A673 (cell line): ENCODE data around the gene CLK2. TPM values are rescaled to one million over a fixed set of nuclear protein-coding genes. Genes with fewer than 3 reads are reported as not detected.
A peak's percentile ranks its signal among the peaks of the same experiment; 100 is the strongest.

ENCODE experiments used
- BruUV-seq: library from RNA; stranded (reverse); fragments of 400-500 nt; replicated peaks from 2 replicates; lab custom pipeline; 2021; lab: Mats Ljungman, UMichigan
- CTCF ChIA-PET: fragments of 300-600 bp; sonication (Branson Sonifier 250); formaldehyde crosslinking; loops from one replicate; lab custom pipeline; 2022; ENCODE audit warnings: antibody characterized with exemption; lab: Charles Lee
- POLR2A ChIA-PET: fragments of 300-600 bp; sonication (Branson Sonifier 250); formaldehyde crosslinking; loops from one replicate; lab custom pipeline; 2022; ENCODE audit warnings: antibody characterized with exemption; ENCODE audit not compliant: low non-redundant PET; lab: Charles Lee
- DNase-seq: peaks from one replicate; pipeline ENCODE4 v3.0.0-alpha.2; 2015; ENCODE audit warnings: low spot score
- H3K27ac ChIP-seq: fragments of 200-600 bp; sonication (generic); 2 replicates; pipeline ENCODE4 v1.5.1; 2016; ENCODE audit warnings: mixed run types, low read depth, mild to moderate bottlenecking, mixed read lengths, antibody characterized with exemption, low read length; ENCODE audit not compliant: poor library complexity, severe bottlenecking
- H3K27me3 ChIP-seq: fragments of 200-600 bp; sonication (generic); replicated peaks from 2 replicates; pipeline ENCODE4 v1.6.1; 2017; ENCODE audit warnings: mixed run types, low read depth, mild to moderate bottlenecking, mixed read lengths, antibody characterized with exemption, low read length; ENCODE audit not compliant: insufficient read depth, poor library complexity
- H3K36me3 ChIP-seq: fragments of 200-600 bp; sonication (generic); 2 replicates; pipeline ENCODE4 v1.6.1; 2016; ENCODE audit warnings: mixed run types, mild to moderate bottlenecking, mixed read lengths, antibody characterized with exemption, low read length; ENCODE audit not compliant: insufficient read depth, poor library complexity, severe bottlenecking
- H3K4me1 ChIP-seq: fragments of 200-600 bp; sonication (generic); 2 replicates; pipeline ENCODE4 v1.6.1; 2017; ENCODE audit warnings: mixed run types, mild to moderate bottlenecking, mixed read lengths, antibody characterized with exemption, low read length; ENCODE audit not compliant: insufficient read depth, poor library complexity, severe bottlenecking
- H3K4me3 ChIP-seq: fragments of 200-600 bp; sonication (generic); 2 replicates; pipeline ENCODE4 v1.5.1; 2016; ENCODE audit warnings: low read depth, mixed run types, mild to moderate bottlenecking, mixed read lengths, low read length; ENCODE audit not compliant: poor library complexity, severe bottlenecking
- H3K9me3 ChIP-seq: fragments of 200-600 bp; sonication (generic); 2 replicates; pipeline ENCODE4 v1.6.1; 2016; ENCODE audit warnings: mixed run types, low read depth, mild to moderate bottlenecking, mixed read lengths, antibody characterized with exemption, low read length; ENCODE audit not compliant: poor library complexity, severe bottlenecking
- EZH2 ChIP-seq: fragments of 200-600 bp; sonication (generic); IDR thresholded peaks from 2 replicates; pipeline ENCODE4 v1.6.1; 2017; ENCODE audit warnings: borderline replicate concordance, low read depth, mild to moderate bottlenecking, mixed read lengths, antibody characterized with exemption, low read length; ENCODE audit not compliant: poor library complexity, severe bottlenecking
- intact Hi-C: fragments of 100-400 bp; cut with micrococcal nuclease; formaldehyde crosslinking; loops from one replicate; pipeline ENCODE4 v1.10.0; 2022; ENCODE audit not compliant: unreplicated experiment
- total RNA-seq: library from RNA; stranded (reverse); gene quantifications from 2 replicates; pipeline ENCODE4 v1.2.3, GENCODE V29; 2021
- TF ChIP-seq, protein P1 (sequence below): fragments of 300-800, 200-600 bp; sonication (generic); conservative IDR thresholded peaks from 2 replicates; pipeline ENCODE4 v1.5.1; 2017; ENCODE audit warnings: low read depth, mild to moderate bottlenecking, antibody characterized with exemption, low read length, moderate library complexity, mixed read lengths

CLK2 gene
- total RNA-seq, 1 experiment from 2014 or later: 70.2 TPM

DNA sequence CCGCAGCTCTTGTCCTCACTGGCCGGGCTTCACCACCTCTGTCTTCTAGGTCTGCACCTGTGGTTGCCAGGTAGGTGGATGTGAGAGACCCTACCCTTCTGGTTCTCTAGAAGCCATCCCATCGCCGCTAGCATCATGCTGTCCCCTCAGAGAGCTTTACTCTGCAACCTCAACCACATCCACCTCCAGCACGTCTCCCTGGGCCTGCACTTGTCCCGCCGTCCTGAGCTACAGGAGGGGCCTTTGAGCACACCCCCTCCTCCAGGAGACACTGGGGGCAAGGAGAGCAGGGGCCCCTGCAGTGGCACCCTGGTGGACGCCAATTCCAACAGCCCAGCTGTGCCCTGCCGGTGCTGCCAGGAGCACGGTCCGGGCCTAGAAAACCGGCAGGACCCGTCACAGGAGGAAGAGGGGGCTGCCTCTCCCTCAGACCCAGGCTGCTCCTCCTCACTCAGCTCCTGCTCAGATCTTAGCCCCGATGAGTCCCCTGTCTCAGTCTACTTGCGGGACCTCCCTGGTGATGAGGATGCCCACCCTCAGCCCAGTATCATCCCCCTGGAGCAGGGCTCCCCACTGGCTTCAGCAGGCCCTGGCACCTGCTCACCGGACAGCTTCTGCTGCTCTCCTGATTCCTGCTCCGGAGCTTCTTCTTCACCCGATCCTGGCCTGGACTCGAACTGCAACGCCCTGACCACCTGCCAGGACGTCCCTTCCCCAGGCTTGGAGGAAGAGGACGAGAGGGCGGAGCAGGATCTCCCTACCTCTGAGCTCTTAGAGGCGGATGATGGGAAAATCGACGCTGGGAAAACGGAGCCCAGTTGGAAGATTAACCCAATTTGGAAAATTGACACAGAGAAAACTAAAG, 48.6 kb upstream of the CLK2 start:
- DNase-seq: no peak
- Histone ChIP-seq H3K27ac (no peak overlapping the region), H3K27me3 (no peaks in the 10 kb centered on the region), H3K9me3 (no peaks in the 10 kb centered on the region), H3K36me3 (peaks cover 33% of the 10 kb centered on the region), H3K4me1 (peaks cover 27% of the 10 kb centered on the region), H3K4me3 (peak overlapping the region; percentile 68)
- BruUV-seq: no TSS peak
- intact Hi-C loops: loop anchor here (2.0 to 10.0 kb wide), 5 partner anchors 45 to 273 kb away; partner anchors contain the start of genes ASH1L, HCN3, KRTCAP2 and MTX1
- POLR2A ChIA-PET: no interaction called here
- CTCF ChIA-PET: interaction anchor here (0.5 to 2.7 kb wide), 6 partner anchors 47 to 771 kb away, joined by 4 to 28 read pairs (median 4); partner anchors contain the start of gene CLK2
- TF ChIP-seq, protein P1, sequence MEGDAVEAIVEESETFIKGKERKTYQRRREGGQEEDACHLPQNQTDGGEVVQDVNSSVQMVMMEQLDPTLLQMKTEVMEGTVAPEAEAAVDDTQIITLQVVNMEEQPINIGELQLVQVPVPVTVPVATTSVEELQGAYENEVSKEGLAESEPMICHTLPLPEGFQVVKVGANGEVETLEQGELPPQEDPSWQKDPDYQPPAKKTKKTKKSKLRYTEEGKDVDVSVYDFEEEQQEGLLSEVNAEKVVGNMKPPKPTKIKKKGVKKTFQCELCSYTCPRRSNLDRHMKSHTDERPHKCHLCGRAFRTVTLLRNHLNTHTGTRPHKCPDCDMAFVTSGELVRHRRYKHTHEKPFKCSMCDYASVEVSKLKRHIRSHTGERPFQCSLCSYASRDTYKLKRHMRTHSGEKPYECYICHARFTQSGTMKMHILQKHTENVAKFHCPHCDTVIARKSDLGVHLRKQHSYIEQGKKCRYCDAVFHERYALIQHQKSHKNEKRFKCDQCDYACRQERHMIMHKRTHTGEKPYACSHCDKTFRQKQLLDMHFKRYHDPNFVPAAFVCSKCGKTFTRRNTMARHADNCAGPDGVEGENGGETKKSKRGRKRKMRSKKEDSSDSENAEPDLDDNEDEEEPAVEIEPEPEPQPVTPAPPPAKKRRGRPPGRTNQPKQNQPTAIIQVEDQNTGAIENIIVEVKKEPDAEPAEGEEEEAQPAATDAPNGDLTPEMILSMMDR: no peak
- TF ChIP-seq EZH2: no peak

DNA sequence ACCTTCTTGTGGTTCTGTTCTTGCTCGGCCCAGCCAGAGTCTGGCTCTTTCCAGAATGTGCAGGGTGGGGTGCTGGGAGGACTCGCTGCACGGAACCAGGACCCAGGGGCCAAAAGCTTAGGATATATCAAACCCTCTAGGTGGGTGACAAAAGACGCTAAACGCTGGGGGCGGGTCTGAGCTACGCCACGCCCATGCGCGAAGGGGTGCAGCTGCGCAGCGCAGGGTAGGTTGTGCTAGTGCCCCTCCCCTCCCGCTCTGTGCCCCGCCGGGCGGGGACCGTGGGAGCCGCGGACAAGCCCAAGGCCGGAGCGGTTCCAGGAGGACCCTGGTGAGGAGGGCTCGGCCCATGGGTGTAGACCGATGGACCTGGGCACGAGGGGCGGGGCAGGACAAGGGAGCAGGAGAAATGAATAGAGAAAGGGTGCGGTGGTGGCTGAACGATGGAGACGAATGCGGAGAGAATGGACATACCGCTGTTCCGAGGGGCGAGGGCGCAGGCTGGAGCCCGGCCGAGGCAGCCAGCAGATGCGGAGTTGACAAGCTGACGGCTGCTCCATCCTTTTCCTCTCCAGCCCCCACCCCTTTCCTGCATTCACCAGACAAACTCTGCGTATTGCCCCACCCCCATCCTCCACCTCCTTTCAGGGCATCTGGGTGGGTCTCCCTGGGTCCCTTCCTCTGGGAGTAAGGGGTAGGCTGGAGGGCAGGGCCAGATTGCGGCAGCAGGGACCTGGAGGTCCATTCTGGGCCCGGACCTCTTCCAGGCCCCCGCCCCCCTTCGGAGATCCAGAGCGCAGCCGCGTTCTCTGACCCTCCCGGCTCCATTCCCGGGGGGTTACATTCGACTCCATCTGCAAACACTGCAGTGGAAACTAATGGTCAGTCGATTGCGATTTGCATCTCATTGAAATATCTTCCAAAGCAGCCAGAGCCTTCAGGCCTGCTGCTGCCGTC, 47.6 kb upstream of the CLK2 start, which contains the start of gene RUSC1:
TSS of gene RUSC1 (plus strand) at position 234 of the 957 bp plus-strand sequence. CDS start 880 bp downstream, outside the sequence.
- intact Hi-C loops: loop anchor here (1.0 to 10.0 kb wide), 5 partner anchors 71 to 274 kb away; partner anchors contain the start of genes ASH1L, KRTCAP2, MTX1 and THBS3
- Histone ChIP-seq H3K4me3 (peak within 1 kb of the TSS; percentile 54), H3K4me1 (peaks cover 27% of the 10 kb centered on the region), H3K36me3 (peaks cover 42% of the 10 kb centered on the region), H3K27ac (peak within 1 kb of the TSS; percentile 53), H3K27me3 (no peaks in the 10 kb centered on the region), H3K9me3 (no peaks in the 10 kb centered on the region)
- DNase-seq: peak; percentile 84
- POLR2A ChIA-PET: no interaction called here
- CTCF ChIA-PET: interaction anchor here (1.3 kb wide), 1 partner anchor 70 kb away, joined by 4 read pairs; no protein-coding TSS in a partner anchor
- BruUV-seq: no TSS peak
- TF ChIP-seq, protein P1: no peak
- TF ChIP-seq EZH2: no peak

DNA sequence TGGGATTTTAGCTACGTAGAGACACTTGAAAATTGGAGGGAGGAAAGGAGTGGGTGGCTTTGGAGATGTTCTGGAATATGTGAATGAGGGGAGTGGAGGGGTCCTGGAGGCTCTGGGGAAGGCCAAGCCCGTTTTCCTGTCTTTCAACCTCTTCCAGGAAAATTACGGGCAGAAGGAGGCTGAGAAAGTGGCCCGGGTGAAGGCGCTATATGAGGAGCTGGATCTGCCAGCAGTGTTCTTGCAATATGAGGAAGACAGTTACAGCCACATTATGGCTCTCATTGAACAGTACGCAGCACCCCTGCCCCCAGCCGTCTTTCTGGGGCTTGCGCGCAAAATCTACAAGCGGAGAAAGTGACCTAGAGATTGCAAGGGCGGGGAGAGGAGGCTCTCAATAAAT, 46.9 kb upstream of the CLK2 start:
- peaks cover 43% of the 10 kb centered on the region for H3K36me3 ChIP-seq
- H3K27me3 ChIP-seq: no peaks in the 10 kb centered on the region
- peaks cover 23% of the 10 kb centered on the region for H3K4me1 ChIP-seq
- H3K27ac ChIP-seq: peak overlapping the region; percentile 53
- TF ChIP-seq EZH2: no peak
- TF ChIP-seq, protein P1: no peak
- no peaks in the 10 kb centered on the region for H3K9me3 ChIP-seq
- intact Hi-C loops: loop anchor here (1.0 to 10.0 kb wide), 5 partner anchors 70 to 275 kb away; partner anchors contain the start of genes ASH1L, KRTCAP2, MTX1 and THBS3
- no peak for DNase-seq
- CTCF ChIA-PET: interaction anchor here (0.6 to 1.3 kb wide), 2 partner anchors 21 to 69 kb away, joined by 4 to 11 read pairs; no protein-coding TSS in a partner anchor
- peak overlapping the region; percentile 54 for H3K4me3 ChIP-seq
- TSS peak; percentile 15 for BruUV-seq
- POLR2A ChIA-PET: no interaction called here
